Measurements from ENCODE around the gene LGALS1. TPM values are rescaled to one million over a fixed set of nuclear protein-coding genes. Genes with fewer than 3 reads are reported as not detected.

The LGALS1 gene
- total RNA-seq, 1 experiment from 2014 or later, result 32.8 TPM

- Histone ChIP-seq H2BK15ac (ENCODE audit: low read depth, low read length) (no peak overlapping the region), H4K91ac (ENCODE audit: insufficient read length, low read depth, low read length) (no peak overlapping the region), H3K4ac (ENCODE audit: low read depth, low read length) (no peak overlapping the region), H3K27me3 (ENCODE audit: insufficient read depth, low read length) (no peaks in the 10 kb centered on the region), H4K20me1 (ENCODE audit: control insufficient read depth, insufficient read depth, insufficient read length) (peaks cover 3% of the 10 kb centered on the region), H2BK120ac (ENCODE audit: low read depth, low read length, poor library complexity, severe bottlenecking) (no peak overlapping the region), H2AK5ac (ENCODE audit: insufficient read length, low read length) (no peak overlapping the region), H3K27ac (ENCODE audit: insufficient read length, low read depth, low read length) (no peak overlapping the region), H2AFZ (ENCODE audit: low read length) (no peak overlapping the region), H3K56ac (ENCODE audit: insufficient read length, low read depth, low read length) (no peak overlapping the region), H3K79me2 (ENCODE audit: insufficient read depth, low read length) (no peaks in the 10 kb centered on the region), H3K4me2 (ENCODE audit: insufficient read depth, insufficient read length, low read length) (no peak overlapping the region), H4K8ac (replicated peaks; ENCODE audit: insufficient read length, low read depth, low read length) (no peak overlapping the region), H2BK12ac (ENCODE audit: insufficient read length, low read depth, low read length) (no peak overlapping the region), H2BK20ac (ENCODE audit: low read depth, low read length, poor library complexity, severe bottlenecking) (peak overlapping the region; percentile 26), H3K14ac (ENCODE audit: insufficient read depth, low read length) (no peak overlapping the region), H4K5ac (ENCODE audit: insufficient read length, low read depth, low read length) (no peak overlapping the region), H3K23ac (ENCODE audit: insufficient read length, low read depth, low read length) (no peak overlapping the region), H3K4me1 (ENCODE audit: insufficient read depth, low read length) (no peaks in the 10 kb centered on the region), H3K9ac (ENCODE audit: extremely low read depth, insufficient read length, low read length) (no peak overlapping the region), H3K18ac (ENCODE audit: insufficient read length, low read depth, low read length) (no peak overlapping the region), H3K79me1 (ENCODE audit: insufficient read depth, low read depth, low read length, poor library complexity, severe bottlenecking) (no peaks in the 10 kb centered on the region), H3K9me3 (ENCODE audit: control insufficient read depth, low read depth, low read length) (no peaks in the 10 kb centered on the region), H2BK5ac (ENCODE audit: insufficient read length, low read length) (no peak overlapping the region), H3K23me2 (ENCODE audit: insufficient read length, low read depth, low read length, poor library complexity, severe bottlenecking) (no peaks in the 10 kb centered on the region), H3T11ph (ENCODE audit: low read length) (no peak overlapping the region)
- peaks cover 17% of the 10 kb centered on the region for H3K27me3 Mint-ChIP-seq (ENCODE audit: low read depth)
- TF ChIP-seq CTCF (conservative IDR thresholded peaks at IDR 0.05), result no peak
- H3K27ac Mint-ChIP-seq, result no peak overlapping the region
- H3K4me3 Mint-ChIP-seq, result no peak overlapping the region
- H3K9me3 Mint-ChIP-seq, result no peaks in the 10 kb centered on the region
- no peaks in the 10 kb centered on the region for H3K4me1 Mint-ChIP-seq
- DNase-seq, result no peak
- WGBS (ENCODE audit: extremely low coverage, insufficient read length, low lambda C conversion rate), result no CpG with 5 or more reads among the region's 25 CpGs
- H3K36me3 Mint-ChIP-seq (ENCODE audit: insufficient read depth in 1 of 3, low read depth in 3 of 3), result peaks cover 40 to 50% (median 43%) of the 10 kb centered on the region in 3 experiments
Measured at GRCh38 chr22:37725551-37726240, 50.3 kb downstream of the LGALS1 start.
